GM10248 (cell line): ENCODE data around the gene RUSF1.

Experiments used
- CTCF ChIA-PET: fragments of 300-600 bp; sonication (Branson Sonifier 250); formaldehyde crosslinking; extraction: SDS; loops from one replicate; lab custom pipeline; 2021; ENCODE audit warnings: antibody characterized with exemption; lab: Yijun Ruan, JAX
- POLR2A ChIA-PET: fragments of 350-650 bp; sonication (Branson Sonifier 250); formaldehyde crosslinking; extraction: SDS; loops from one replicate; lab custom pipeline; 2020; ENCODE audit warnings: antibody characterized with exemption; lab: Yijun Ruan, JAX
- DNase-seq: peaks from one replicate; pipeline ENCODE4 v3.0.0; 2012; ENCODE audit errors: extremely low spot score
- CTCF ChIP-seq: IDR thresholded peaks from 2 replicates; pipeline ENCODE4 v1.5.1; 2012; ENCODE audit warnings: mild to moderate bottlenecking, low read depth; ENCODE audit errors: extremely low read depth, missing control alignments, control extremely low read depth

Gene RUSF1

GRCh38 chr16:31467151-31467773, 40.9 kb downstream of the RUSF1 start:
- ChIA-PET POLR2A (no interaction called here), CTCF (interaction anchor here (2.8 kb wide), 1 partner anchor 7 kb away, joined by 13 read pairs; the partner anchor contains the start of gene ARMC5)
- DNase-seq: no peak
- no peak for TF ChIP-seq CTCF

- ChIA-PET POLR2A (no interaction called here), CTCF (no interaction called here)
- no peak for TF ChIP-seq CTCF
- no peak for DNase-seq
Observed at GRCh38 chr16:31466381-31466841, 41.8 kb downstream of the RUSF1 start.

GRCh38 chr16:31465788-31466370, 42.3 kb downstream of the RUSF1 start:
- POLR2A ChIA-PET: no interaction called here
- CTCF ChIA-PET: no interaction called here
- no peak for TF ChIP-seq CTCF
- DNase-seq: no peak

- CTCF ChIA-PET: interaction anchor here (1.5 kb wide), 1 partner anchor 12 kb away, joined by 4 read pairs; no protein-coding TSS in a partner anchor
- DNase-seq: no peak
- POLR2A ChIA-PET: no interaction called here
- TF ChIP-seq CTCF: no peak
Observed at GRCh38 chr16:31464781-31465260, 43.4 kb downstream of the RUSF1 start.

GRCh38 chr16:31464348-31464769, 43.8 kb downstream of the RUSF1 start:
- no peak for DNase-seq
- CTCF ChIA-PET: interaction anchor here (1.5 kb wide), 1 partner anchor 12 kb away, joined by 4 read pairs; no protein-coding TSS in a partner anchor
- TF ChIP-seq CTCF: no peak
- POLR2A ChIA-PET: no interaction called here

- CTCF ChIA-PET: interaction anchor here (0.7 to 9.6 kb wide), 5 partner anchors 12 to 406 kb away, joined by 3 to 105 read pairs (median 21); partner anchors contain the start of gene ZNF843
- TF ChIP-seq CTCF: no peak
- POLR2A ChIA-PET: no interaction called here
- no peak for DNase-seq
Observed at GRCh38 chr16:31461921-31462804, 46.0 kb downstream of the RUSF1 start.
